ENCODE data around the gene ISCU. TPM values are rescaled to one million over a fixed set of nuclear protein-coding genes. Genes with fewer than 3 reads are reported as not detected.

The ISCU gene
- polyA plus RNA-seq, 2 donors: 38.7 to 87.2 TPM

- WGBS, 2 donors: 0% methylated on average over 57 of the region's 57 CpGs
- H3K27ac ChIP-seq (ENCODE audit: low read depth in 2 of 2, low read length in 1 of 2): peak within 1 kb of the TSS; percentile 87 to 95
- no peaks in the 10 kb centered on the region for H3K9me3 ChIP-seq (ENCODE audit: control insufficient read depth in 2 of 2, insufficient read depth in 1 of 2, low read depth in 1 of 2, low read length in 1 of 2)
- H3K27me3 ChIP-seq (ENCODE audit: control insufficient read depth in 1 of 2, insufficient read depth in 2 of 2, low read length in 2 of 2): no peaks in the 10 kb centered on the region
- peaks cover 0 to 3% of the 10 kb centered on the region in 2 donors for H3K36me3 ChIP-seq (ENCODE audit: control insufficient read depth in 2 of 2, insufficient read depth in 2 of 2, low read length in 1 of 2)
- H3K4me1 ChIP-seq (ENCODE audit: control insufficient read depth in 2 of 2, insufficient read depth in 2 of 2, low read length in 1 of 2): peaks cover 3 to 9% of the 10 kb centered on the region in 2 donors
- H3K4me3 ChIP-seq (ENCODE audit: low read depth in 1 of 2, low read length in 2 of 2): peak within 1 kb of the TSS; percentile 97 to 99
These were observed 1.4 kb upstream of the ISCU start, which contains the start of gene SART3 for GRCh38 chr12:108560752-108561719. Gene SART3 (minus strand): TSS chr12:108561173. CDS start chr12:108561154, 19 bp downstream.

- no peaks in the 10 kb centered on the region for H3K27me3 ChIP-seq (ENCODE audit: control insufficient read depth in 1 of 2, insufficient read depth in 2 of 2, low read length in 2 of 2)
- peak overlapping the region; percentile 68 to 85 for H3K27ac ChIP-seq (ENCODE audit: low read depth in 2 of 2, low read length in 1 of 2)
- H3K4me1 ChIP-seq (ENCODE audit: control insufficient read depth in 2 of 2, insufficient read depth in 2 of 2, low read length in 1 of 2): peaks cover 3 to 7% of the 10 kb centered on the region in 2 donors
- WGBS, 2 donors: 1% methylated on average over 20 of the region's 20 CpGs
- no peaks in the 10 kb centered on the region for H3K9me3 ChIP-seq (ENCODE audit: control insufficient read depth in 2 of 2, insufficient read depth in 1 of 2, low read depth in 1 of 2, low read length in 1 of 2)
- peak overlapping the region; percentile 52 to 97 for H3K4me3 ChIP-seq (ENCODE audit: low read depth in 1 of 2, low read length in 2 of 2)
- H3K36me3 ChIP-seq (ENCODE audit: control insufficient read depth in 2 of 2, insufficient read depth in 2 of 2, low read length in 1 of 2): peaks cover under 1 to 10% of the 10 kb centered on the region in 2 donors
These were observed 496 bp upstream of the ISCU start for GRCh38 chr12:108561852-108562347.

GRCh38 chr12:108563136-108563803, 874 bp downstream of the ISCU start:
- WGBS, 2 donors: 1 to 2% methylated on average over 14 of the region's 14 CpGs
- H3K36me3 ChIP-seq (ENCODE audit: control insufficient read depth in 2 of 2, insufficient read depth in 2 of 2, low read length in 1 of 2): peaks cover 7 to 15% of the 10 kb centered on the region in 2 donors
- H3K27ac ChIP-seq (ENCODE audit: low read depth in 2 of 2, low read length in 1 of 2): peak overlapping the region; percentile 91 to 95
- H3K9me3 ChIP-seq (ENCODE audit: control insufficient read depth in 2 of 2, insufficient read depth in 1 of 2, low read depth in 1 of 2, low read length in 1 of 2): no peaks in the 10 kb centered on the region
- peaks cover 2 to 5% of the 10 kb centered on the region in 2 donors for H3K4me1 ChIP-seq (ENCODE audit: control insufficient read depth in 2 of 2, insufficient read depth in 2 of 2, low read length in 1 of 2)
- no peaks in the 10 kb centered on the region for H3K27me3 ChIP-seq (ENCODE audit: control insufficient read depth in 1 of 2, insufficient read depth in 2 of 2, low read length in 2 of 2)
- H3K4me3 ChIP-seq (ENCODE audit: low read depth in 1 of 2, low read length in 2 of 2): peak overlapping the region; percentile 94 to 95

GRCh38 chr12:108563804-108564151, 1.4 kb downstream of the ISCU start:
- 5 to 6% methylated on average over 1 of the region's 1 CpG for WGBS, 2 donors

GRCh38 chr12:108564724-108565123, 2.3 kb downstream of the ISCU start:
- Histone ChIP-seq H3K27me3 (ENCODE audit: control insufficient read depth in 1 of 2, insufficient read depth in 2 of 2, low read length in 2 of 2) (no peaks in the 10 kb centered on the region), H3K9me3 (ENCODE audit: control insufficient read depth in 2 of 2, insufficient read depth in 1 of 2, low read depth in 1 of 2, low read length in 1 of 2) (no peaks in the 10 kb centered on the region), H3K4me1 (ENCODE audit: control insufficient read depth in 2 of 2, insufficient read depth in 2 of 2, low read length in 1 of 2) (peaks cover 0 to 2% of the 10 kb centered on the region in 2 donors), H3K36me3 (ENCODE audit: control insufficient read depth in 2 of 2, insufficient read depth in 2 of 2, low read length in 1 of 2) (peaks cover 10 to 22% of the 10 kb centered on the region in 2 donors), H3K27ac (ENCODE audit: low read depth in 2 of 2, low read length in 1 of 2) (no peak overlapping the region), H3K4me3 (ENCODE audit: low read depth in 1 of 2, low read length in 2 of 2) (no peak overlapping the region)

More at GRCh38 chr12:108563804-108564151, 1.4 kb downstream of the ISCU start:
- H3K36me3 ChIP-seq (ENCODE audit: control insufficient read depth in 2 of 2, insufficient read depth in 2 of 2, low read length in 1 of 2): peaks cover 9 to 20% of the 10 kb centered on the region in 2 donors
- H3K9me3 ChIP-seq (ENCODE audit: control insufficient read depth in 2 of 2, insufficient read depth in 1 of 2, low read depth in 1 of 2, low read length in 1 of 2): no peaks in the 10 kb centered on the region
- peaks cover 0 to 4% of the 10 kb centered on the region in 2 donors for H3K4me1 ChIP-seq (ENCODE audit: control insufficient read depth in 2 of 2, insufficient read depth in 2 of 2, low read length in 1 of 2)
- H3K27me3 ChIP-seq (ENCODE audit: control insufficient read depth in 1 of 2, insufficient read depth in 2 of 2, low read length in 2 of 2): no peaks in the 10 kb centered on the region
- no peak overlapping the region for H3K4me3 ChIP-seq (ENCODE audit: low read depth in 1 of 2, low read length in 2 of 2)
- no peak overlapping the region for H3K27ac ChIP-seq (ENCODE audit: low read depth in 2 of 2, low read length in 1 of 2)

GRCh38 chr12:108565146-108565545, 2.8 kb downstream of the ISCU start:
- Histone ChIP-seq H3K27ac (ENCODE audit: low read depth in 2 of 2, low read length in 1 of 2) (no peak overlapping the region), H3K4me1 (ENCODE audit: control insufficient read depth in 2 of 2, insufficient read depth in 2 of 2, low read length in 1 of 2) (no peaks in the 10 kb centered on the region), H3K27me3 (ENCODE audit: control insufficient read depth in 1 of 2, insufficient read depth in 2 of 2, low read length in 2 of 2) (no peaks in the 10 kb centered on the region), H3K9me3 (ENCODE audit: control insufficient read depth in 2 of 2, insufficient read depth in 1 of 2, low read depth in 1 of 2, low read length in 1 of 2) (no peaks in the 10 kb centered on the region), H3K4me3 (ENCODE audit: low read depth in 1 of 2, low read length in 2 of 2) (no peak overlapping the region), H3K36me3 (ENCODE audit: control insufficient read depth in 2 of 2, insufficient read depth in 2 of 2, low read length in 1 of 2) (peaks cover 10 to 24% of the 10 kb centered on the region in 2 donors)
- WGBS, 2 donors: 82 to 93% methylated on average over 3 of the region's 3 CpGs

- Histone ChIP-seq H3K9me3 (ENCODE audit: control insufficient read depth in 2 of 2, insufficient read depth in 1 of 2, low read depth in 1 of 2, low read length in 1 of 2) (no peaks in the 10 kb centered on the region), H3K36me3 (ENCODE audit: control insufficient read depth in 2 of 2, insufficient read depth in 2 of 2, low read length in 1 of 2) (peaks cover 11 to 24% of the 10 kb centered on the region in 2 donors), H3K4me1 (ENCODE audit: control insufficient read depth in 2 of 2, insufficient read depth in 2 of 2, low read length in 1 of 2) (no peaks in the 10 kb centered on the region), H3K27ac (ENCODE audit: low read depth in 2 of 2, low read length in 1 of 2) (peak overlapping the region in 1 of 2 donors; percentile 1), H3K27me3 (ENCODE audit: control insufficient read depth in 1 of 2, insufficient read depth in 2 of 2, low read length in 2 of 2) (no peaks in the 10 kb centered on the region), H3K4me3 (ENCODE audit: low read depth in 1 of 2, low read length in 2 of 2) (no peak overlapping the region)
- WGBS, 2 donors: 2 to 10% methylated on average over 2 of the region's 2 CpGs
These were observed 3.6 kb downstream of the ISCU start for GRCh38 chr12:108565976-108566375.

- peaks cover 12 to 24% of the 10 kb centered on the region in 2 donors for H3K36me3 ChIP-seq (ENCODE audit: control insufficient read depth in 2 of 2, insufficient read depth in 2 of 2, low read length in 1 of 2)
- no peaks in the 10 kb centered on the region for H3K27me3 ChIP-seq (ENCODE audit: control insufficient read depth in 1 of 2, insufficient read depth in 2 of 2, low read length in 2 of 2)
- H3K9me3 ChIP-seq (ENCODE audit: control insufficient read depth in 2 of 2, insufficient read depth in 1 of 2, low read depth in 1 of 2, low read length in 1 of 2): no peaks in the 10 kb centered on the region
- no peak overlapping the region for H3K27ac ChIP-seq (ENCODE audit: low read depth in 2 of 2, low read length in 1 of 2)
- H3K4me3 ChIP-seq (ENCODE audit: low read depth in 1 of 2, low read length in 2 of 2): no peak overlapping the region
- no peaks in the 10 kb centered on the region for H3K4me1 ChIP-seq (ENCODE audit: control insufficient read depth in 2 of 2, insufficient read depth in 2 of 2, low read length in 1 of 2)
- WGBS, 2 donors: 91 to 96% methylated on average over 4 of the region's 4 CpGs
These were observed 4.1 kb downstream of the ISCU start for GRCh38 chr12:108566452-108566851.
